PC-9 (cell line): ENCODE results near the gene AIP.

Experiments used
- EZH2 ChIP-seq: fragments of 200-600 bp; sonication (generic); IDR thresholded peaks from 2 replicates; pipeline ENCODE4 v1.8.0; 2017; ENCODE audit warnings: antibody characterized with exemption, low read depth
- TF ChIP-seq, protein P1 (sequence below): fragments of 200-600 bp; sonication (generic); conservative IDR thresholded peaks from 2 replicates; pipeline ENCODE4 v1.6.1; 2017; ENCODE audit warnings: mixed run types, antibody characterized with exemption, mild to moderate bottlenecking, moderate library complexity

DNA sequence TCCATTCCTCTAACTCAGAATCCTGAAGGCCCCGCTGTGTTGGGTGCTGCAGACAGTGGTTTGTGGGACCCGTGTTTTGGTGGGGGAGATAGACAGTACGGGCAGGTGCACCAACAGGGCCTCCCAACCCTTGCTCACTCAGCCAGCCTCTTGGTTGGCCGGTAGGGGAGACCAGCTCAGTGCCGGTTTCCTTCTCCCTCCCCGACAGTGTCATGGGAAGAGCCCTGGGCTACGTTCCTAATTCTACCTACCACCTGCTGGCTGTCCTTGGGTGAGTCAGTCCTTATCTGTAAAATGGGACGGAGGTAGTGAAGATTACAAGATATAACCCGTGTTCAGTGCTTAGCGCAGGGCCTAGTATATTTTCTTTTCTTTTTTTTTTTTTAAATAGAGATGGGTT is 19.6 kb upstream of the AIP start:
- TF ChIP-seq, protein P1, sequence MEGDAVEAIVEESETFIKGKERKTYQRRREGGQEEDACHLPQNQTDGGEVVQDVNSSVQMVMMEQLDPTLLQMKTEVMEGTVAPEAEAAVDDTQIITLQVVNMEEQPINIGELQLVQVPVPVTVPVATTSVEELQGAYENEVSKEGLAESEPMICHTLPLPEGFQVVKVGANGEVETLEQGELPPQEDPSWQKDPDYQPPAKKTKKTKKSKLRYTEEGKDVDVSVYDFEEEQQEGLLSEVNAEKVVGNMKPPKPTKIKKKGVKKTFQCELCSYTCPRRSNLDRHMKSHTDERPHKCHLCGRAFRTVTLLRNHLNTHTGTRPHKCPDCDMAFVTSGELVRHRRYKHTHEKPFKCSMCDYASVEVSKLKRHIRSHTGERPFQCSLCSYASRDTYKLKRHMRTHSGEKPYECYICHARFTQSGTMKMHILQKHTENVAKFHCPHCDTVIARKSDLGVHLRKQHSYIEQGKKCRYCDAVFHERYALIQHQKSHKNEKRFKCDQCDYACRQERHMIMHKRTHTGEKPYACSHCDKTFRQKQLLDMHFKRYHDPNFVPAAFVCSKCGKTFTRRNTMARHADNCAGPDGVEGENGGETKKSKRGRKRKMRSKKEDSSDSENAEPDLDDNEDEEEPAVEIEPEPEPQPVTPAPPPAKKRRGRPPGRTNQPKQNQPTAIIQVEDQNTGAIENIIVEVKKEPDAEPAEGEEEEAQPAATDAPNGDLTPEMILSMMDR = no peak
- no peak for TF ChIP-seq EZH2
